Loucy (cell line): Measurements from ENCODE around the gene OR52I1.

Experiments
- H2AFZ ChIP-seq: fragments of 200-600 bp; sonication (generic); 2 replicates; pipeline ENCODE4 v1.6.0; 2016; ENCODE audit warnings: antibody characterized with exemption, mild to moderate bottlenecking, low read length, moderate library complexity
- H3F3A ChIP-seq: fragments of 200-600 bp; 2 replicates; pipeline ENCODE4 v1.6.0; 2016; ENCODE audit warnings: antibody characterized with exemption, low read depth, mild to moderate bottlenecking
- H3K27me3 ChIP-seq: fragments of 200-600 bp; sonication (generic); 2 replicates; pipeline ENCODE4 v1.6.1; 2014; ENCODE audit warnings: low read length, mild to moderate bottlenecking; ENCODE audit not compliant: insufficient read depth, poor library complexity, severe bottlenecking
- H3K36me3 ChIP-seq: fragments of 200-600 bp; sonication (generic); 2 replicates; pipeline ENCODE4 v1.6.1; 2016; ENCODE audit warnings: low read length; ENCODE audit not compliant: insufficient read depth
- H3K4me1 ChIP-seq: fragments of 200-600 bp; sonication (generic); 2 replicates; pipeline ENCODE4 v1.5.1; 2014; ENCODE audit warnings: low read length, mild to moderate bottlenecking; ENCODE audit not compliant: insufficient read depth, poor library complexity, severe bottlenecking
- H3K4me2 ChIP-seq: fragments of 200-600 bp; sonication (generic); 2 replicates; pipeline ENCODE4 v1.6.0; 2014; ENCODE audit warnings: antibody characterized with exemption, low read length, low read depth, mild to moderate bottlenecking; ENCODE audit not compliant: poor library complexity, severe bottlenecking
- H3K4me3 ChIP-seq: fragments of 200-600 bp; sonication (generic); 2 replicates; pipeline ENCODE4 v1.5.1; 2014; ENCODE audit warnings: low read length, mild to moderate bottlenecking, mixed read lengths; ENCODE audit not compliant: poor library complexity, severe bottlenecking
- H3K79me2 ChIP-seq: fragments of 200-600 bp; sonication (generic); 2 replicates; pipeline ENCODE4 v1.6.1; 2014; ENCODE audit warnings: low read length; ENCODE audit not compliant: insufficient read depth
- H3K9ac ChIP-seq: fragments of 200-600 bp; sonication (generic); 2 replicates; pipeline ENCODE4 v1.6.0; 2014; ENCODE audit warnings: mild to moderate bottlenecking, low read depth, low read length, moderate library complexity; ENCODE audit not compliant: poor library complexity, severe bottlenecking
- H3K9me2 ChIP-seq: fragments of 200-600 bp; sonication (generic); replicated peaks from 2 replicates; pipeline ENCODE4 v1.6.1; 2016; ENCODE audit warnings: low read depth, low read length, mixed read lengths
- H3K9me3 ChIP-seq: fragments of 200-600 bp; sonication (generic); 2 replicates; pipeline ENCODE4 v1.6.1; 2014; ENCODE audit warnings: mild to moderate bottlenecking, antibody characterized with exemption, low read length, low read depth; ENCODE audit not compliant: insufficient read depth
- H4K20me1 ChIP-seq: fragments of 200-600 bp; sonication (generic); 2 replicates; pipeline ENCODE4 v1.6.0; 2014; ENCODE audit warnings: antibody characterized with exemption, low read length, mild to moderate bottlenecking; ENCODE audit not compliant: insufficient read depth, poor library complexity, severe bottlenecking
- CTCF ChIP-seq: fragments of 200-600 bp; sonication (generic); conservative IDR thresholded peaks from 2 replicates; pipeline ENCODE4 v1.5.1; 2014; ENCODE audit warnings: mild to moderate bottlenecking, antibody characterized with exemption, low read length
- EZH2phosphoT487 ChIP-seq: fragments of 200-600 bp; IDR thresholded peaks from 2 replicates; pipeline ENCODE4 v1.6.1; 2018; ENCODE audit warnings: antibody characterized with exemption, mild to moderate bottlenecking, moderate library complexity, borderline replicate concordance

The OR52I1 gene

DNA sequence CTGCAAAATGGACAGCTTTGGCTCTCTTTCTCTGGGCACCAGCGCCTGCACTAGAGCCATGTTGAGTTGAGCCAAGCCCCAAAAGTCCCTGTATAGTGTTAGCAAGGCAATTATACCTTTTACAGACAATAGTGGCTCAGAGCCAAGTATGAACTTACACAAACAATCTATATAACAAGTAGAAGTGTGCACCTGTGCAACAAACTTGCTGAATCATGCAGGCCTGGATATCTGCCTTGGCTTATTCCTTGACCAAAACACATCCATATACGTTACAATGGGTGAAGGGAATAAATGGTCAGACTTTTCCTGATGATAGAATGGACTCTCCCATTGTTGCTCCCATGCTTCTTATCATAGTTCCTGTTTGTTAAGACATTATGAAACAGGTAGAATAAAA, 16.1 kb upstream of the OR52I1 start:
- no peak for TF ChIP-seq EZH2phosphoT487
- no peak for TF ChIP-seq CTCF

GRCh38 chr11:4578624-4579023, 15.2 kb upstream of the OR52I1 start:
- Histone ChIP-seq H3K4me3 (no peak overlapping the region), H2AFZ (no peak overlapping the region), H4K20me1 (no peaks in the 10 kb centered on the region), H3K4me2 (no peak overlapping the region), H3K79me2 (no peaks in the 10 kb centered on the region), H3K36me3 (no peaks in the 10 kb centered on the region), H3K9me2 (no peaks in the 10 kb centered on the region), H3K9ac (no peak overlapping the region), H3K27me3 (peaks cover 14% of the 10 kb centered on the region), H3K9me3 (no peaks in the 10 kb centered on the region), H3F3A (no peaks in the 10 kb centered on the region), H3K4me1 (peaks cover 9% of the 10 kb centered on the region)
- TF ChIP-seq EZH2phosphoT487 (no peak), CTCF (no peak)

More for the DNA sequence above, 16.1 kb upstream of the OR52I1 start:
- no peak overlapping the region for H2AFZ ChIP-seq
- H4K20me1 ChIP-seq: no peaks in the 10 kb centered on the region
- H3K79me2 ChIP-seq: no peaks in the 10 kb centered on the region
- no peak overlapping the region for H3K9ac ChIP-seq
- peaks cover 14% of the 10 kb centered on the region for H3K27me3 ChIP-seq
- H3K9me3 ChIP-seq: no peaks in the 10 kb centered on the region
- no peaks in the 10 kb centered on the region for H3F3A ChIP-seq
- H3K4me3 ChIP-seq: no peak overlapping the region
- H3K4me1 ChIP-seq: peaks cover 9% of the 10 kb centered on the region
- no peaks in the 10 kb centered on the region for H3K9me2 ChIP-seq
- no peaks in the 10 kb centered on the region for H3K36me3 ChIP-seq
- H3K4me2 ChIP-seq: no peak overlapping the region

GRCh38 chr11:4580124-4580523, 13.7 kb upstream of the OR52I1 start:
- Histone ChIP-seq H4K20me1 (no peaks in the 10 kb centered on the region), H3K9ac (no peak overlapping the region)
- TF ChIP-seq CTCF (no peak), EZH2phosphoT487 (no peak)

More at GRCh38 chr11:4580124-4580523, 13.7 kb upstream of the OR52I1 start:
- Histone ChIP-seq H3F3A (no peaks in the 10 kb centered on the region), H3K4me3 (no peak overlapping the region), H3K36me3 (no peaks in the 10 kb centered on the region), H3K79me2 (no peaks in the 10 kb centered on the region), H3K4me2 (no peak overlapping the region), H3K27me3 (peaks cover 14% of the 10 kb centered on the region), H3K9me2 (no peaks in the 10 kb centered on the region), H2AFZ (no peak overlapping the region), H3K4me1 (peaks cover 9% of the 10 kb centered on the region), H3K9me3 (no peaks in the 10 kb centered on the region)
